Endothelial cell (in vitro differentiated cells): ENCODE results near the gene ATG7. TPM values are rescaled to one million over a fixed set of nuclear protein-coding genes. Genes with fewer than 3 reads are reported as not detected.
A peak's percentile ranks its signal among the peaks of the same experiment; 100 is the strongest.

Source experiments
- DNase-seq: peaks from one replicate; pipeline ENCODE4 v3.0.0; 2021; ENCODE audit warnings: low spot score
- H3K27ac Mint-ChIP-seq: one replicate; pipeline ENCODE4 v1.8.0; 2021; ENCODE audit warnings: mixed read lengths, inconsistent platforms; ENCODE audit not compliant: unreplicated experiment
- H3K27me3 Mint-ChIP-seq: one replicate; pipeline ENCODE4 v1.8.0; 2021; ENCODE audit warnings: mild to moderate bottlenecking, moderate library complexity, mixed read lengths, inconsistent platforms; ENCODE audit not compliant: unreplicated experiment
- H3K36me3 Mint-ChIP-seq: one replicate; pipeline ENCODE4 v1.8.0; 2021; ENCODE audit warnings: mild to moderate bottlenecking, low read depth, mixed read lengths, inconsistent platforms; ENCODE audit not compliant: unreplicated experiment
- H3K4me1 Mint-ChIP-seq: one replicate; pipeline ENCODE4 v1.8.0; 2021; ENCODE audit warnings: mild to moderate bottlenecking, mixed read lengths, inconsistent platforms; ENCODE audit not compliant: unreplicated experiment
- H3K4me3 Mint-ChIP-seq: one replicate; pipeline ENCODE4 v1.8.0; 2021; ENCODE audit warnings: mild to moderate bottlenecking, mixed read lengths, inconsistent platforms; ENCODE audit not compliant: unreplicated experiment
- H3K9me3 Mint-ChIP-seq: one replicate; pipeline ENCODE4 v1.8.0; 2021; ENCODE audit warnings: mixed read lengths, inconsistent platforms; ENCODE audit not compliant: unreplicated experiment
- total RNA-seq: library from RNA; stranded (reverse); fragmentation: NEBNext Ultra II Directional; extraction: Animal tissue kit (Norgen Biotek cat#: 25700); gene quantifications from one replicate; pipeline ENCODE4 v1.2.1, GENCODE V29; 2021; ENCODE audit not compliant: unreplicated experiment
- TF ChIP-seq, protein P1 (sequence below): fragments of 200-600 bp; sonication (generic); IDR thresholded peaks from one replicate; pipeline ENCODE4 v1.5.0; 2021; ENCODE audit warnings: antibody characterized with exemption; ENCODE audit not compliant: unreplicated experiment

ATG7 gene
- total RNA-seq, 1 donor from 2014 or later: 30.6 TPM

DNA sequence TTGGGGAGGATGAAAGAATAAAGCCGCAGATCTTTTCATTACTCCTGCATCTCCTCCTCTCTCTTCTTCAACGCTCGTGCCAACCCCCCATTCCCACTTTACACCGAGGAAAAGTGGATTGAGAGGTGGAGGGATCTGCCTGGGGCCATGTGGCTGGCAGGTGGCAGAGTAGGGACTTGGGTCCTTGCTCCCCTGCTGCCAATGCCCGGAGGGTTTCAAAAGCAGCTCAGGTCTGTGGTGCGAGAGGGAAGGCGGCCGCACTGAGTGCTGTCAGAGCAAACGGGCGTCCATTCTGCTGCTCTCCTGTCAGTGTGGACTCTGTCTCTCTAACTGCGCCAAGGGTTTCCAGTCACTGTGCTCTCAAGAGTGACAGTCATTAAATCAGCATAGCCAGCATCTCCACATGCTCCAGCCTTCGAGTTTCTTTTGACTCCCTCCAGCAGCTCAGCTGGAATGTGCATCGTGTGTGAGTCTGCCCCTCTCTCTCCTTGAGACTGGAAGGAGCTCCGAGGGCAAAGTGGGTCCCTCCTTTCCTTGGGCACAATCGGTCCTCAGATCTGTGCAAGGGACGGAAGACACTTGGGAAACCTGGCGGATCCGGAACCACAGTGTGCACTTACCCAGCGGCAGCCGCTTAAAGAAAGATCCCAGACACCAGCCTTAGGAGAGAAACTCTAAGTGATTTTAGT lies 302.9 kb downstream of the ATG7 start:
- H3K27ac Mint-ChIP-seq: no peak overlapping the region
- H3K36me3 Mint-ChIP-seq: peaks cover 35% of the 10 kb centered on the region
- DNase-seq: no peak
- H3K9me3 Mint-ChIP-seq: no peaks in the 10 kb centered on the region
- peaks cover 20% of the 10 kb centered on the region for H3K4me1 Mint-ChIP-seq
- TF ChIP-seq, protein P1, sequence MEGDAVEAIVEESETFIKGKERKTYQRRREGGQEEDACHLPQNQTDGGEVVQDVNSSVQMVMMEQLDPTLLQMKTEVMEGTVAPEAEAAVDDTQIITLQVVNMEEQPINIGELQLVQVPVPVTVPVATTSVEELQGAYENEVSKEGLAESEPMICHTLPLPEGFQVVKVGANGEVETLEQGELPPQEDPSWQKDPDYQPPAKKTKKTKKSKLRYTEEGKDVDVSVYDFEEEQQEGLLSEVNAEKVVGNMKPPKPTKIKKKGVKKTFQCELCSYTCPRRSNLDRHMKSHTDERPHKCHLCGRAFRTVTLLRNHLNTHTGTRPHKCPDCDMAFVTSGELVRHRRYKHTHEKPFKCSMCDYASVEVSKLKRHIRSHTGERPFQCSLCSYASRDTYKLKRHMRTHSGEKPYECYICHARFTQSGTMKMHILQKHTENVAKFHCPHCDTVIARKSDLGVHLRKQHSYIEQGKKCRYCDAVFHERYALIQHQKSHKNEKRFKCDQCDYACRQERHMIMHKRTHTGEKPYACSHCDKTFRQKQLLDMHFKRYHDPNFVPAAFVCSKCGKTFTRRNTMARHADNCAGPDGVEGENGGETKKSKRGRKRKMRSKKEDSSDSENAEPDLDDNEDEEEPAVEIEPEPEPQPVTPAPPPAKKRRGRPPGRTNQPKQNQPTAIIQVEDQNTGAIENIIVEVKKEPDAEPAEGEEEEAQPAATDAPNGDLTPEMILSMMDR: no peak
- H3K4me3 Mint-ChIP-seq: no peak overlapping the region
- H3K27me3 Mint-ChIP-seq: peaks cover 17% of the 10 kb centered on the region

- TF ChIP-seq, protein P1: no peak
- Mint-ChIP-seq H3K4me3 (no peak overlapping the region), H3K27me3 (peaks cover 15% of the 10 kb centered on the region), H3K9me3 (no peaks in the 10 kb centered on the region), H3K4me1 (peaks cover 21% of the 10 kb centered on the region), H3K36me3 (peaks cover 34% of the 10 kb centered on the region), H3K27ac (no peak overlapping the region)
- DNase-seq: no peak
Measured at GRCh38 chr3:11575677-11576076, 303.5 kb downstream of the ATG7 start.

DNA sequence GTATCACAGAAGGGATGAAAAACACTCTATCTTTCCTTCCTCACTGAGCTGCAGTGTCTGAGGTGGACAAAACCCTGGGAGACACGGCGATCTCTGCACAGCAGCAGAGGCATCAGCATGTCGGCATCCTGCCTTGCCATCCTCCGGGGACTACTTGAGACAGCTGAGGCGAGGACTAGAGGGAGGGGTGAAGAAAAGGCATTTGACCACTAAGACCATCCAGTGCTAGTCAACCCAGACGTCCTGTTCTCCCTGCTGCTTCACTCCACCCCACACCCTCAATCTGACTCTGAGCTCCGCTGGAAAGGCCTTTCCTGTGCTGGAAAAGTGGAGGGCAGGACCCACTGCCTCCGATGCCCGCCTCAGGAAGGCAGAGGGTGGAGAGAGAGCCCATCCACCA lies 304.3 kb downstream of the ATG7 start:
- Mint-ChIP-seq H3K4me3 (no peak overlapping the region), H3K9me3 (no peaks in the 10 kb centered on the region), H3K27me3 (peaks cover 14% of the 10 kb centered on the region), H3K27ac (no peak overlapping the region), H3K4me1 (peaks cover 21% of the 10 kb centered on the region), H3K36me3 (peaks cover 33% of the 10 kb centered on the region)
- DNase-seq: no peak
- TF ChIP-seq, protein P1: no peak

- H3K9me3 Mint-ChIP-seq: no peaks in the 10 kb centered on the region
- peaks cover 27% of the 10 kb centered on the region for H3K36me3 Mint-ChIP-seq
- peaks cover 38% of the 10 kb centered on the region for H3K4me1 Mint-ChIP-seq
- DNase-seq: no peak
- peak overlapping the region; percentile 72 for H3K27ac Mint-ChIP-seq
- TF ChIP-seq, protein P1: no peak
- no peak overlapping the region for H3K4me3 Mint-ChIP-seq
- H3K27me3 Mint-ChIP-seq: peaks cover 13% of the 10 kb centered on the region
Measured at GRCh38 chr3:11578169-11578568, 306.0 kb downstream of the ATG7 start.

GRCh38 chr3:11580645-11581044 lies 308.4 kb downstream of the ATG7 start:
- DNase-seq: no peak
- H3K4me3 Mint-ChIP-seq: no peak overlapping the region
- H3K36me3 Mint-ChIP-seq: peaks cover 14% of the 10 kb centered on the region
- peaks cover 4% of the 10 kb centered on the region for H3K27me3 Mint-ChIP-seq
- no peaks in the 10 kb centered on the region for H3K9me3 Mint-ChIP-seq
- H3K4me1 Mint-ChIP-seq: peaks cover 57% of the 10 kb centered on the region
- TF ChIP-seq, protein P1: no peak
- H3K27ac Mint-ChIP-seq: peak overlapping the region; percentile 33
